HG03097 (cell line): ENCODE results near the gene DEFB112.

Source experiments
- ATAC-seq: cut with Tn5 transposase; IDR thresholded peaks from one replicate; pipeline ENCODE4 v1.9.1; 2021; ENCODE audit not compliant: unreplicated experiment, low FRiP score

Gene DEFB112

GRCh38 chr6:50003139-50003538, 46.6 kb downstream of the DEFB112 start:
- ATAC-seq, result no peak

GRCh38 chr6:49995278-49995677, 54.5 kb downstream of the DEFB112 start:
- no peak for ATAC-seq
